GM12891 (cell line): Measurements from ENCODE around the gene MYL3.

ENCODE experiments used
- POLR2A ChIP-seq: IDR thresholded peaks from 2 replicates; pipeline ENCODE4 v1.6.1; 2011; ENCODE audit warnings: low read depth, low read length, control low read depth
- SPI1 ChIP-seq: IDR thresholded peaks from 2 replicates; pipeline ENCODE4 v1.6.1; 2011; ENCODE audit warnings: low read depth, low read length, control low read depth
- TAF1 ChIP-seq: IDR thresholded peaks from 2 replicates; pipeline ENCODE4 v1.6.1; 2011; ENCODE audit warnings: low read depth, low read length, control low read depth

DNA sequence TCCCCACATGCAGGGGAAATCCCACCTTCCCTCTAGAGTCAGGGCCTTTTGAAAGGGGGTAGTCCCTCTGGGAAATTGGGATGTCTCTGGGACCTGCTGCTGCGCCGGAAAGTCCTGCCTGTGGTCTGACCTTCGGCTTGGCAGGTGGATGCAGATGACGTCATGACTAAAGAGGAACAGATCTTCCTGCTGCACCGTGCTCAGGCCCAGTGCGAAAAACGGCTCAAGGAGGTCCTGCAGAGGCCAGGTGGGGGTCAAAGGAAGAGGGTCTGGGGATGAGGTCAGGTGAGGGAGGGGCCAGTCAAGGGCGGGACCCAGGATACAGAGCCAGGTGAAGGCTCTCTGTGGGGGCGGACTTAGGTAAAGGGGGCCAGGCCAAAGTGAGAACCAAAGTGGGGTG, 30.5 kb upstream of the MYL3 start:
- TF ChIP-seq POLR2A = no peak
- no peak for TF ChIP-seq TAF1
- no peak for TF ChIP-seq SPI1
